HG03095 (cell line): ENCODE measurements around the gene EXD2.
"Not testable (repeated sequence)": the region's sequence is repeated elsewhere in the genome, so short reads cannot be mapped to it uniquely, and the experiment has no call there.

Source experiments
- ATAC-seq: cut with Tn5 transposase; IDR thresholded peaks from one replicate; pipeline ENCODE4 v1.9.1; 2021; ENCODE audit warnings: moderate library complexity; ENCODE audit not compliant: unreplicated experiment

Gene EXD2

GRCh38 chr14:69191340-69192111, at the start of gene EXD2:
EXD2 (plus strand) TSS chr14:69191498; CDS start chr14:69209471, 17,973 bp downstream.
- peak; percentile 87 for ATAC-seq

- ATAC-seq = no peak
Observed at GRCh38 chr14:69141550-69141949, 49.7 kb upstream of the EXD2 start.

GRCh38 chr14:69142101-69142500, 49.2 kb upstream of the EXD2 start:
- no peak for ATAC-seq

- ATAC-seq = no peak
Observed at GRCh38 chr14:69149461-69150244, 41.6 kb upstream of the EXD2 start.

GRCh38 chr14:69151458-69152180, 39.7 kb upstream of the EXD2 start:
- peak; percentile 48 for ATAC-seq

- no peak for ATAC-seq
Observed at GRCh38 chr14:69152181-69152901, 39.0 kb upstream of the EXD2 start.

- no peak for ATAC-seq
Observed at GRCh38 chr14:69152902-69153151, 38.5 kb upstream of the EXD2 start, which contains the start of gene DCAF5. DCAF5 (minus strand) TSS chr14:69153119; CDS start chr14:69152978, 141 bp downstream.

- peak; percentile 90 for ATAC-seq
Observed at GRCh38 chr14:69153152-69153872, 38.0 kb upstream of the EXD2 start.

GRCh38 chr14:69153873-69154270, 37.4 kb upstream of the EXD2 start:
- ATAC-seq = no peak

GRCh38 chr14:69154779-69155178, 36.5 kb upstream of the EXD2 start:
- no peak for ATAC-seq

GRCh38 chr14:69156224-69156623, 35.1 kb upstream of the EXD2 start:
- no peak for ATAC-seq

- no peak for ATAC-seq
Observed at GRCh38 chr14:69161590-69161989, 29.7 kb upstream of the EXD2 start.

GRCh38 chr14:69165787-69166186, 25.5 kb upstream of the EXD2 start:
- not testable (repeated sequence) for ATAC-seq

- no peak for ATAC-seq
Observed at GRCh38 chr14:69170839-69171238, 20.5 kb upstream of the EXD2 start.

- ATAC-seq = no peak
Observed at GRCh38 chr14:69171569-69171968, 19.7 kb upstream of the EXD2 start.

GRCh38 chr14:69175130-69175529, 16.2 kb upstream of the EXD2 start:
- ATAC-seq = no peak

- no peak for ATAC-seq
Observed at GRCh38 chr14:69181491-69181890, 9.8 kb upstream of the EXD2 start.

GRCh38 chr14:69182580-69182979, 8.7 kb upstream of the EXD2 start:
- not testable (repeated sequence) for ATAC-seq

GRCh38 chr14:69183735-69184134, 7.6 kb upstream of the EXD2 start:
- no peak for ATAC-seq

- ATAC-seq = no peak
Observed at GRCh38 chr14:69190191-69190590, 1.1 kb upstream of the EXD2 start.
